Measurements from ENCODE around the gene LGALS1. TPM values are rescaled to one million over a fixed set of nuclear protein-coding genes. Genes with fewer than 3 reads are reported as not detected.

Gene LGALS1
- total RNA-seq, 2 donors from 2014 or later: 1,470 to 1,957 TPM

DNA sequence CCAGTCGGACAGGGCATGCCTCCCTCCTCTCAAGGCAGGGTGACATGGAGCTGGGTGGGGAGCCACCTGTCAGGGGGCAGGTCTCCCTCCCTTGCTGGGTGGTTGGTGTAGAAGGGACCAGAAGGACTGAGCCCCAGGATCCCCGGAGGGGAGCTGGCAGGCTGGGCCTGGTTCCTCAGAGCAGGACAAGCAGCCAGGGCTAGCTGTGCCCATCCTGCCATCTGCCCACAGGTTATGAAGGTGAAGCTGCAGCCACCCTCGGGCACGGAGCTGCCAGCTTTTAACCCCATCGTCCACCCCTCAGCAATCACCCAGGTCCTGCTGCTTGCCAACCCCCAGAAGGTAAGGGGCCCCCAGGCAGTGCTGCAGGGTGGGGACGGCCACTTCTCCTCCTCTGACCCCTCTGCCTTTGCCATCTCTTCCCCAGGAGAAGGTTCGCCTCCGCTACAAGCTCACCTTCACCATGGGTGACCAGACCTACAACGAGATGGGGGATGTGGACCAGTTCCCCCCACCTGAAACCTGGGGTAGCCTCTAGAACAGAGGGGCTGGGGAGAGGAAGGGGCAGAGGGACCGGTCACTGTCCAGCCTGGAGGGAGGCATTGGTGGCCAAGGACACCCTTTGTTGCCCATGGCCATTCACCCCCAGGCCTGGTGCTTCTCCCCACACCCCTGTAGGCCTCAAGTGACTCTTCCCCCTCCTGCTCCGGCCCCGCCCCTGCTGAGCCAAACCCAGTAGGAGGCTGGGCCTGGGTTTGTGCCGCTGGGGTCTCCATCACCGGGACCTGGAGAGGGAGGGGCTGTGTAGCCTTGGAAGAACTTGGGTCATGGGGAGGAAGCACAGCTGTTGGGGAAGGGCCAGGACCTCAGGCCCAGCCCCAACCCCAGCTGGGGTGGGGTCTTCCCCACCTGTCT is 43.0 kb upstream of the LGALS1 start:
- no peak for DNase-seq (ENCODE audit: low spot score)
- Histone ChIP-seq H3K4me3 (no peak overlapping the region), H3K36me3 (peaks cover 14% of the 10 kb centered on the region), H3K27ac (peak overlapping the region; percentile 71 to 83), H3K27me3 (replicated peaks; ENCODE audit: insufficient read depth) (no peaks in the 10 kb centered on the region), H3K9me3 (no peaks in the 10 kb centered on the region), H3K4me1 (ENCODE audit: control insufficient read depth in 1 of 2, low read depth in 2 of 2) (peaks cover 16 to 26% of the 10 kb centered on the region in 2 donors)
- TF ChIP-seq, protein P1, sequence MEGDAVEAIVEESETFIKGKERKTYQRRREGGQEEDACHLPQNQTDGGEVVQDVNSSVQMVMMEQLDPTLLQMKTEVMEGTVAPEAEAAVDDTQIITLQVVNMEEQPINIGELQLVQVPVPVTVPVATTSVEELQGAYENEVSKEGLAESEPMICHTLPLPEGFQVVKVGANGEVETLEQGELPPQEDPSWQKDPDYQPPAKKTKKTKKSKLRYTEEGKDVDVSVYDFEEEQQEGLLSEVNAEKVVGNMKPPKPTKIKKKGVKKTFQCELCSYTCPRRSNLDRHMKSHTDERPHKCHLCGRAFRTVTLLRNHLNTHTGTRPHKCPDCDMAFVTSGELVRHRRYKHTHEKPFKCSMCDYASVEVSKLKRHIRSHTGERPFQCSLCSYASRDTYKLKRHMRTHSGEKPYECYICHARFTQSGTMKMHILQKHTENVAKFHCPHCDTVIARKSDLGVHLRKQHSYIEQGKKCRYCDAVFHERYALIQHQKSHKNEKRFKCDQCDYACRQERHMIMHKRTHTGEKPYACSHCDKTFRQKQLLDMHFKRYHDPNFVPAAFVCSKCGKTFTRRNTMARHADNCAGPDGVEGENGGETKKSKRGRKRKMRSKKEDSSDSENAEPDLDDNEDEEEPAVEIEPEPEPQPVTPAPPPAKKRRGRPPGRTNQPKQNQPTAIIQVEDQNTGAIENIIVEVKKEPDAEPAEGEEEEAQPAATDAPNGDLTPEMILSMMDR (IDR thresholded peaks at IDR 0.05): no peak
- ATAC-seq (ENCODE audit: insufficient number of reproducible peaks, low FRiP score, low read depth): no peak

DNA sequence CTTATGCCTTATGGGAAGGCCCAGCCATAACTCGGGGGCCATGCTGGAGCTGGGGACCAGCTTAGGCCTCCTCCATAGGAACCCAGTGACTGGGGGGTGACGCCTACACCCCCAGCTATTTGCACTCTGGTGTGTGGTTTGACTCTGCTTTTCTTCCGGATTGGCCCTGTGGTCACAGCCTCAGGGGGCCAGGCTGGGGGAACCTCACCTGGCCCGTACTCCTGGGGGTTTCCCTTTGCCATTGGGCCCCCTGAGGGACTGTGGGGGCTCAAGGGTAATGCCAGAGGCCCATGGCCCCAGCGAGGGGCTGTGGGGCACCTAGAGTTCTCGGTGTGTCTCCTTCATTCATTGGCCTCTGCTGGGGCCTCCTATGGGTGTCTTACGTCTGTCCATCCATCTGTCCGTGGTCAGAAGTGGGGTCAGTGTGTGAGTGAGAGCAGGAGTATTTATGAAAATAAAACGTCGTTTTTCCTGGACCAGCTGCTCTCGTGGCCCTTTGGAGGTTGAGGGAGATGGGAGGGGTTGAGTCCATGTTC is 42.3 kb upstream of the LGALS1 start:
- no peaks in the 10 kb centered on the region for H3K9me3 ChIP-seq
- DNase-seq (ENCODE audit: low spot score): no peak
- TF ChIP-seq, protein P1 (IDR thresholded peaks at IDR 0.05): no peak
- H3K27me3 ChIP-seq (replicated peaks; ENCODE audit: insufficient read depth): no peaks in the 10 kb centered on the region
- H3K36me3 ChIP-seq: peaks cover 14% of the 10 kb centered on the region
- H3K27ac ChIP-seq: peak overlapping the region; percentile 71 to 83
- H3K4me3 ChIP-seq: peak overlapping the region; percentile 58
- H3K4me1 ChIP-seq (ENCODE audit: control insufficient read depth in 1 of 2, low read depth in 2 of 2): peaks cover 16 to 22% of the 10 kb centered on the region in 2 donors
- peak; percentile 5 for ATAC-seq (ENCODE audit: insufficient number of reproducible peaks, low FRiP score, low read depth)

DNA sequence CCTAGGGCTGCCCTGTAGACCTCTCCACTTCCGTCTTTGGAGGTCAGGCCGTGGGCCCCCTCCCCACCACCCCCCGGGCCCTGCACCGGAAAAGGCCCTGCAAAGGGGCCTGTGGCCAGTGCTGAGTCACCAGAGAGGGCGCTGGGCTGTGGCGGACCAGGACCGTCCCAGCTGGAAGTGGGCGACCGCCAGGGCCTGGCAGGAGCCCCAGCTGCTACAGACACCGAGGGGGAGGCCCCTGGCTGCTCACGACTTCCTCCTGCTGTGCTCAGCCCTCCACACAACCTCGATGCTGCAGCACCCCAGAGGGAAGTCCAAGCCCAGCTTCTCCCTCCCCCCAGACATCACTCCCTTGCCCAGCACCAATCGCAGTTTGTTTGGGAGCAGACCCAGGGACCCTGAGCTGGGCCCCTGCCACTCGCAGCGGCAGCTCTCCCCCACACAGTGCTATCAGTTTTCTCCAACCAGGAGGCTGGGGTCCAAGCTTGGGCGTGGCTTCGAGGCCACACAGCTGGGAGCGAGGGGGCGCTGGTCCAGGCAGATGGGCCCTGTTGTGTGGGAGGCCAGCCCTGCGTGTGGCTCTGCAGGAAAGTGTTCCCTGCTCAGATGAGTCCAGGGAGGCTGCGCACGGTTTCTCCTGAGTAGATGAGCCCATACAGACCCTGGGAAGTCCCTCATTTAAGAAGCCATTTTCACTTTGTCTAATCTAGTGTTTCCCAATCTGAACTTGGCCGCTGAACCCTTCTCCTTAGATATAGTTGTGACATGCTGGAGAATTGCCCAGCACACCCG is 41.6 kb upstream of the LGALS1 start:
- DNase-seq (ENCODE audit: low spot score) (no peak), ATAC-seq (ENCODE audit: insufficient number of reproducible peaks, low FRiP score, low read depth) (peak; percentile 65)
- peak overlapping the region; percentile 58 for H3K4me3 ChIP-seq
- H3K27me3 ChIP-seq (replicated peaks; ENCODE audit: insufficient read depth): no peaks in the 10 kb centered on the region
- H3K36me3 ChIP-seq: peaks cover 14% of the 10 kb centered on the region
- peaks cover 16 to 23% of the 10 kb centered on the region in 2 donors for H3K4me1 ChIP-seq (ENCODE audit: control insufficient read depth in 1 of 2, low read depth in 2 of 2)
- TF ChIP-seq, protein P1 (IDR thresholded peaks at IDR 0.05): peak; percentile 33
- no peaks in the 10 kb centered on the region for H3K9me3 ChIP-seq
- H3K27ac ChIP-seq: peak overlapping the region; percentile 71 to 83

DNA sequence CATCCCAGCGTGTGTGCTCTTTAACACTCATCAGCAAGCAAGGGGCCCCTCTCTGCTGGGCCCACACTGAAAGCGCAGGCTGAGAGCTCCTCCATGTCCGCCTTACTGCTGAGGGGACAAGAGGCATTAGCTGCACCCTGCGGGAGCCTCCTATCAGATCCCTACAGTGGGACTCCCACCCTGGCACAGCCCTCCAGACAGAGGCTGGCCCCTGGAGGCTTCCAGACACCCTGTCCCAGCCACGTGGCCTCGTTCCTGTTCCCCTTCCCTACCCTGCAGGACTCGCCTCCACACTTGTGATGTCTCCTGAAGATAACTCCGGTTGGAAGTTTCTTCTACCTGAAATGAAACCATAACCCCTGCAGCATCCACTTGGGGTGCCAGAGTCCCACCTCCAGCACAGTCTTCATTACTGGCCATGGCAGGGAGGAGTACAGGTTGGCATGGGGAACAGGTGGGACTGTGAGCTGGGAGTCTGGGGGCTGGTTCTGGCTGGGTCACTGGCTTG is 41.0 kb upstream of the LGALS1 start:
- Histone ChIP-seq H3K36me3 (peaks cover 13% of the 10 kb centered on the region), H3K27ac (peak overlapping the region; percentile 71 to 83), H3K4me1 (ENCODE audit: control insufficient read depth in 1 of 2, low read depth in 2 of 2) (peaks cover 16 to 29% of the 10 kb centered on the region in 2 donors), H3K4me3 (peak overlapping the region; percentile 58), H3K9me3 (no peaks in the 10 kb centered on the region), H3K27me3 (replicated peaks; ENCODE audit: insufficient read depth) (no peaks in the 10 kb centered on the region)
- ATAC-seq (ENCODE audit: insufficient number of reproducible peaks, low FRiP score, low read depth) (no peak), DNase-seq (ENCODE audit: low spot score) (no peak)
- TF ChIP-seq, protein P1 (IDR thresholded peaks at IDR 0.05): no peak

Data from thoracic aorta (tissue), 2 donors.